Transverse colon (tissue), 4 donors: ENCODE data around the gene ZFHX2.

Experiments
- CTCF ChIP-seq, 5 experiments: fragments of 200-600 bp in 3 of 5; fragments of 450-650 bp in 2 of 5; sonication (generic) in 3 of 5; IDR thresholded peaks; 1 replicate in 2 of 5; 2 replicates in 3 of 5; pipeline ENCODE4 v1.5.1; 2016 to 2017; ENCODE audit warnings: antibody characterized with exemption in 5 of 5, inconsistent platforms in 3 of 5, mild to moderate bottlenecking in 2 of 5, moderate library complexity in 1 of 5
- EP300 ChIP-seq: sonication (generic); formaldehyde crosslinking; IDR thresholded peaks from one replicate; pipeline ENCODE4 v1.6.1; 2017; ENCODE audit warnings: antibody characterized with exemption, low read depth
- POLR2A ChIP-seq: fragments of 450-650 bp; IDR thresholded peaks from one replicate; pipeline ENCODE4 v1.6.1; 2016; ENCODE audit warnings: antibody characterized with exemption, mild to moderate bottlenecking, moderate library complexity
- POLR2AphosphoS5 ChIP-seq, 3 donors: sonication (generic); formaldehyde crosslinking; IDR thresholded peaks; one replicate each; pipeline ENCODE4 v1.6.1; 2016; ENCODE audit warnings: antibody characterized with exemption in 3 of 3

GRCh38 chr14:23559010-23559925 lies 7.7 kb upstream of the ZFHX2 start:
- no peak for TF ChIP-seq EP300
- TF ChIP-seq CTCF (IDR thresholded peaks at IDR 0.05) = peak; percentile 71 to 89 (median 86)
- no peak for TF ChIP-seq POLR2A
- no peak for TF ChIP-seq POLR2AphosphoS5 (IDR thresholded peaks at IDR 0.05)
